ENCODE data around the gene GALP.
"Not testable (repeated sequence)": the region's sequence is repeated elsewhere in the genome, so short reads cannot be mapped to it uniquely, and the experiment has no call there.

The GALP gene

GRCh38 chr19:56189785-56190184, 14.0 kb downstream of the GALP start:
- DNase-seq (ENCODE audit: low read depth in 1 of 2, low spot score in 1 of 2): no peak

- no peak for DNase-seq (ENCODE audit: low read depth in 1 of 2, low spot score in 1 of 2)
Observed at GRCh38 chr19:56191115-56191514, 15.3 kb downstream of the GALP start.

- DNase-seq (ENCODE audit: low read depth in 1 of 2, low spot score in 1 of 2): no peak
Observed at GRCh38 chr19:56191711-56192110, 15.9 kb downstream of the GALP start.

- DNase-seq (ENCODE audit: low read depth in 1 of 2, low spot score in 1 of 2): no peak
Observed at GRCh38 chr19:56193981-56194640, 18.3 kb downstream of the GALP start.

- not testable (repeated sequence) for DNase-seq (ENCODE audit: low read depth in 1 of 2, low spot score in 1 of 2)
Observed at GRCh38 chr19:56197646-56198045, 21.8 kb downstream of the GALP start, which contains the start of gene ZSCAN5B. Gene ZSCAN5B, minus strand, starts transcription at chr19:56197783. Its CDS starts 4,731 bp downstream, at chr19:56193052.

GRCh38 chr19:56199687-56200086, 23.9 kb downstream of the GALP start:
- no peak for DNase-seq (ENCODE audit: low read depth in 1 of 2, low spot score in 1 of 2)

- DNase-seq (ENCODE audit: low read depth in 1 of 2, low spot score in 1 of 2): no peak
Observed at GRCh38 chr19:56201973-56202372, 26.2 kb downstream of the GALP start, which contains the start of gene ZSCAN5C. Gene ZSCAN5C, plus strand, starts transcription at chr19:56202273. Its CDS starts 3,641 bp downstream, at chr19:56205914.

GRCh38 chr19:56207581-56207980, 31.8 kb downstream of the GALP start:
- not testable (repeated sequence) for DNase-seq (ENCODE audit: low read depth in 1 of 2, low spot score in 1 of 2)

- no peak for DNase-seq (ENCODE audit: low read depth in 1 of 2, low spot score in 1 of 2)
Observed at GRCh38 chr19:56209091-56209490, 33.3 kb downstream of the GALP start.

- not testable (repeated sequence) for DNase-seq (ENCODE audit: low read depth in 1 of 2, low spot score in 1 of 2)
Observed at GRCh38 chr19:56210036-56210435, 34.2 kb downstream of the GALP start.

- DNase-seq (ENCODE audit: low read depth in 1 of 2, low spot score in 1 of 2): no peak
Observed at GRCh38 chr19:56211718-56212117, 35.9 kb downstream of the GALP start.

GRCh38 chr19:56217039-56217949, 41.5 kb downstream of the GALP start:
- DNase-seq (ENCODE audit: low read depth in 1 of 2, low spot score in 1 of 2): no peak

GRCh38 chr19:56218961-56219360, 43.2 kb downstream of the GALP start:
- DNase-seq (ENCODE audit: low read depth in 1 of 2, low spot score in 1 of 2): no peak

- DNase-seq (ENCODE audit: low read depth in 1 of 2, low spot score in 1 of 2): not testable (repeated sequence)
Observed at GRCh38 chr19:56221442-56221841, 45.6 kb downstream of the GALP start.

- DNase-seq (ENCODE audit: low read depth in 1 of 2, low spot score in 1 of 2): no peak
Observed at GRCh38 chr19:56221851-56222250, 46.0 kb downstream of the GALP start.

- no peak for DNase-seq (ENCODE audit: low read depth in 1 of 2, low spot score in 1 of 2)
Observed at GRCh38 chr19:56222901-56223300, 47.1 kb downstream of the GALP start.

GRCh38 chr19:56223481-56223880, 47.7 kb downstream of the GALP start:
- DNase-seq (ENCODE audit: low read depth in 1 of 2, low spot score in 1 of 2): no peak

Measured in activated T-helper 1 cell treated with anti-CD3 and anti-CD28 coated beads, Interleukin-2, amount 50 U/mL, for 16 hours (primary cell).